H1 (cell line): ENCODE results near the gene SLX9. TPM values are rescaled to one million over a fixed set of nuclear protein-coding genes. Genes with fewer than 3 reads are reported as not detected.

Experiments
- CTCF ChIA-PET: fragments of 300-600 bp; sonication (Branson Sonifier 250); formaldehyde crosslinking; loops from one replicate; lab custom pipeline; 2021; ENCODE audit not compliant: partially characterized antibody; lab: Charles Lee
- POLR2A ChIA-PET: fragments of 300-600 bp; sonication (Branson Sonifier 250); formaldehyde crosslinking; loops from one replicate; lab custom pipeline; 2021; ENCODE audit warnings: inconsistent platforms; ENCODE audit not compliant: partially characterized antibody; lab: Charles Lee
- DNase-seq, 2 experiments: peaks; one replicate each; pipeline versions ENCODE4 v3.0.0 to v3.0.0-alpha.2; 2010 to 2022; ENCODE audit warnings: low spot score in 2 of 2, low read depth in 1 of 2, mixed read lengths in 1 of 2
- FAIRE-seq: peaks from 2 replicates; lab custom pipeline; 2011; peaks lifted over from hg19 to GRCh38; lab: Jason Lieb, UNC
- H2AFZ ChIP-seq: 2 replicates; pipeline ENCODE4 v1.8.1; 2012; ENCODE audit warnings: low read length, inconsistent platforms
- H2AK5ac ChIP-seq: 2 replicates; pipeline ENCODE4 v1.6.1; 2013; ENCODE audit warnings: low read depth, low read length
- H2BK120ac ChIP-seq: replicated peaks from 2 replicates; pipeline ENCODE3; 2013; ENCODE audit warnings: low read depth, low read length, inconsistent platforms
- H2BK12ac ChIP-seq: 2 replicates; pipeline ENCODE4 v1.6.1; 2013; ENCODE audit warnings: low read depth, low read length
- H2BK15ac ChIP-seq: 2 replicates; pipeline ENCODE4 v1.6.1; 2013; ENCODE audit warnings: low read length
- H2BK20ac ChIP-seq: 2 replicates; pipeline ENCODE4 v1.6.1; 2013; ENCODE audit warnings: low read length
- H2BK5ac ChIP-seq: 2 replicates; pipeline ENCODE4 v1.6.1; 2013; ENCODE audit warnings: low read depth, low read length
- H3K14ac ChIP-seq: 2 replicates; pipeline ENCODE4 v1.6.1; 2013; ENCODE audit warnings: inconsistent platforms; ENCODE audit not compliant: insufficient read length
- H3K18ac ChIP-seq: 2 replicates; pipeline ENCODE4 v1.6.1; 2013; ENCODE audit warnings: low read length; ENCODE audit errors: extremely low read depth
- H3K23ac ChIP-seq: 2 replicates; pipeline ENCODE4 v1.6.1; 2013; ENCODE audit warnings: inconsistent platforms; ENCODE audit not compliant: insufficient read length
- H3K23me2 ChIP-seq: 2 replicates; pipeline ENCODE4 v1.6.1; 2013; ENCODE audit warnings: low read depth, low read length
- H3K27ac ChIP-seq: 2 replicates; pipeline ENCODE4 v1.6.1; 2011; ENCODE audit warnings: low read depth, low read length, inconsistent platforms
- H3K27me3 ChIP-seq, 4 experiments: replicated peaks in 1 of 4; 1 replicate in 1 of 4; 2 replicates in 3 of 4; pipeline versions ENCODE4 v1.6.1 to v1.8.1; 2011 to 2013; ENCODE audit warnings: low read length in 3 of 4, mild to moderate bottlenecking in 3 of 4, inconsistent platforms in 2 of 4, mixed read lengths in 2 of 4, moderate library complexity in 1 of 4; ENCODE audit not compliant: control insufficient read depth in 3 of 4, insufficient read depth in 3 of 4; ENCODE audit errors: extremely low read depth in 1 of 4
- H3K36me3 ChIP-seq, 4 experiments: 2 replicates each; pipeline versions ENCODE4 v1.6.1 to v1.8.1; 2011 to 2013; ENCODE audit warnings: mild to moderate bottlenecking in 4 of 4, low read length in 3 of 4, moderate library complexity in 2 of 4, control low read depth in 1 of 4, inconsistent platforms in 1 of 4; ENCODE audit not compliant: insufficient read depth in 4 of 4, control insufficient read depth in 2 of 4
- H3K4ac ChIP-seq: replicated peaks from 2 replicates; pipeline ENCODE3; 2013; ENCODE audit warnings: low read length, low read depth, mixed read lengths, inconsistent platforms; ENCODE audit not compliant: insufficient read length
- H3K4me1 ChIP-seq, 4 experiments: replicated peaks in 1 of 4; 1 replicate in 1 of 4; 2 replicates in 3 of 4; pipeline versions ENCODE4 v1.6.1 to v1.8.1; 2011 to 2013; ENCODE audit warnings: low read length in 3 of 4, inconsistent platforms in 2 of 4, mixed read lengths in 1 of 4; ENCODE audit not compliant: insufficient read depth in 4 of 4, control insufficient read depth in 3 of 4
- H3K4me2 ChIP-seq, 2 experiments: 2 replicates each; pipeline versions ENCODE4 v1.6.1 to v1.8.1; 2011 to 2013; ENCODE audit warnings: low read depth in 2 of 2, low read length in 2 of 2, control low read depth in 1 of 2, inconsistent platforms in 1 of 2, mild to moderate bottlenecking in 1 of 2; ENCODE audit not compliant: insufficient read depth in 1 of 2
- H3K4me3 ChIP-seq, 4 experiments: fragments of 200-600, 300-600 bp in 1 of 4; sonication (generic), shearing (Covaris generic), sonication (Bioruptor Twin) in 1 of 4; 2 replicates each; pipeline versions ENCODE4 v1.5.1 to v1.8.1; 2011 to 2016; ENCODE audit warnings: low read length in 4 of 4, low read depth in 3 of 4, control low read depth in 2 of 4, inconsistent platforms in 2 of 4, mild to moderate bottlenecking in 2 of 4, mixed read lengths in 1 of 4, moderate library complexity in 1 of 4; ENCODE audit not compliant: insufficient read depth in 2 of 4; ENCODE audit errors: extremely low read depth in 1 of 4
- H3K56ac ChIP-seq: replicated peaks from 2 replicates; pipeline ENCODE3; 2013; ENCODE audit warnings: low read depth, mild to moderate bottlenecking, mixed read lengths, low read length, inconsistent platforms; ENCODE audit not compliant: insufficient read length
- H3K79me1 ChIP-seq: 2 replicates; pipeline ENCODE4 v1.6.1; 2013; ENCODE audit warnings: low read depth, low read length, control low read depth
- H3K79me2 ChIP-seq, 2 experiments: 2 replicates each; pipeline versions ENCODE4 v1.6.1 to v1.8.1; 2012 to 2013; ENCODE audit warnings: low read length in 2 of 2, mild to moderate bottlenecking in 2 of 2, inconsistent platforms in 1 of 2; ENCODE audit not compliant: insufficient read depth in 2 of 2, control insufficient read depth in 1 of 2
- H3K9ac ChIP-seq, 4 experiments: replicated peaks in 1 of 4; 1 replicate in 1 of 4; 2 replicates in 3 of 4; pipeline versions ENCODE4 v1.6.1 to v1.8.1; 2011 to 2013; ENCODE audit warnings: low read depth in 3 of 4, low read length in 3 of 4, control low read depth in 2 of 4, mild to moderate bottlenecking in 2 of 4, moderate library complexity in 2 of 4, inconsistent platforms in 1 of 4; ENCODE audit errors: extremely low read depth in 1 of 4
- H3K9me3 ChIP-seq, 2 experiments: 2 replicates each; pipeline versions ENCODE4 v1.6.1 to v1.8.1; 2012 to 2013; ENCODE audit warnings: mild to moderate bottlenecking in 2 of 2, moderate library complexity in 2 of 2, control low read depth in 1 of 2, inconsistent platforms in 1 of 2, low read depth in 1 of 2, low read length in 1 of 2, mixed read lengths in 1 of 2; ENCODE audit not compliant: insufficient read depth in 2 of 2
- H4K20me1 ChIP-seq, 2 experiments: replicated peaks in 1 of 2; 2 replicates each; pipeline versions ENCODE3 to v1.8.1; 2011 to 2013; ENCODE audit warnings: inconsistent platforms in 2 of 2, low read length in 2 of 2, mild to moderate bottlenecking in 1 of 2; ENCODE audit not compliant: insufficient read depth in 2 of 2, control insufficient read depth in 1 of 2
- H4K5ac ChIP-seq: 2 replicates; pipeline ENCODE4 v1.6.1; 2013; ENCODE audit warnings: low read length, low read depth, mixed read lengths, inconsistent platforms; ENCODE audit not compliant: insufficient read length
- H4K8ac ChIP-seq: 2 replicates; pipeline ENCODE4 v1.8.0; 2013; ENCODE audit warnings: mild to moderate bottlenecking, moderate library complexity, low read length, inconsistent platforms; ENCODE audit not compliant: insufficient read depth; ENCODE audit errors: extremely low read depth
- H4K91ac ChIP-seq: replicated peaks from 2 replicates; pipeline ENCODE3; 2013; ENCODE audit warnings: low read length, mixed read lengths, inconsistent platforms; ENCODE audit not compliant: insufficient read length
- E2F6 ChIP-seq: IDR thresholded peaks from 2 replicates; pipeline ENCODE4 v1.6.1; 2012; ENCODE audit warnings: inconsistent platforms
- EZH2 ChIP-seq: fragments of 200-600 bp; sonication (generic); IDR thresholded peaks from 2 replicates; pipeline ENCODE4 v1.7.1; 2012; ENCODE audit warnings: low read depth, mild to moderate bottlenecking, moderate library complexity, low read length, inconsistent platforms; ENCODE audit not compliant: severe bottlenecking
- FOSL1 ChIP-seq: IDR thresholded peaks from 2 replicates; pipeline ENCODE4 v1.6.1; 2011; ENCODE audit warnings: mild to moderate bottlenecking, low read depth, low read length, moderate library complexity; ENCODE audit not compliant: insufficient read depth
- SRF ChIP-seq: IDR thresholded peaks from 2 replicates; pipeline ENCODE4 v1.6.1; 2011; ENCODE audit warnings: mild to moderate bottlenecking, low read depth, low read length, moderate library complexity
- TAF1 ChIP-seq: IDR thresholded peaks from 2 replicates; pipeline ENCODE4 v1.6.1; 2011; ENCODE audit warnings: mild to moderate bottlenecking, low read depth, low read length
- ZNF274 ChIP-seq: IDR thresholded peaks from 2 replicates; pipeline ENCODE4 v1.7.0; 2012; ENCODE audit warnings: low read length, borderline replicate concordance; ENCODE audit errors: extremely low read depth
- WGBS, 2 experiments: shearing (Covaris generic) in 1 of 2; methylation state at CpG; one replicate each; pipeline versions ENCODE4 v1.1.6 to v1.1.7; 2013 to 2015; ENCODE audit warnings: low lambda C conversion rate in 2 of 2, mixed read lengths in 2 of 2, inconsistent platforms in 1 of 2, low coverage in 1 of 2, missing lambda C conversion rate in 1 of 2; ENCODE audit not compliant: insufficient replicate concordance in 2 of 2, insufficient coverage in 1 of 2, insufficient read length in 1 of 2; ENCODE audit errors: extremely low coverage in 1 of 2, missing lambda C conversion rate in 1 of 2; 5-methylcytosine and 5-hydroxymethylcytosine counted together
- polyA plus RNA-seq, 7 experiments: library from polyadenylated mRNA; depleted of rRNA in 3 of 7; stranded (reverse) in 5 of 7; unstranded in 2 of 7; fragments of >200 nt in 5 of 7; fragments of 200-250 nt in 2 of 7; gene quantifications; 1 replicate in 5 of 7; 2 replicates in 1 of 7; 4 replicates in 1 of 7; pipeline versions ENCODE4 v1.2.1 to v1.2.3, GENCODE V29; 2011 to 2013; ENCODE audit warnings: missing spikeins in 2 of 7, mixed read lengths in 2 of 7
- total RNA-seq: library from RNA; stranded (reverse); fragmentation: NEBNext Ultra II Directional; extraction: Animal tissue kit (Norgen Biotek cat#: 25700); gene quantifications from 2 replicates; pipeline ENCODE4 v1.2.1, GENCODE V29; 2021

Gene SLX9
- total and polyA plus RNA-seq, 2 of the 8 experiments (the other 6 are each of a cell fraction or from before 2014, with no cell fraction given), result 17.7 to 57.3 TPM

- ChIA-PET CTCF (interaction anchor here (0.6 to 9.6 kb wide), 6 partner anchors 9 to 968 kb away, joined by 3 to 101 read pairs (median 4); no protein-coding TSS in a partner anchor), POLR2A (interaction anchor here (0.8 to 1.9 kb wide), 3 partner anchors 8 to 183 kb away, joined by 3 to 6 read pairs (median 4); no protein-coding TSS in a partner anchor)
- Histone ChIP-seq H2BK15ac (no peak overlapping the region), H3K79me2 (peaks cover 30 to 74% of the 10 kb centered on the region in 2 experiments), H3K56ac (no peak overlapping the region), H4K8ac (no peak overlapping the region), H4K5ac (no peak overlapping the region), H2BK5ac (no peak overlapping the region), H2BK120ac (no peak overlapping the region), H3K9me3 (no peaks in the 10 kb centered on the region), H3K36me3 (peaks cover 9 to 21% (median 17%) of the 10 kb centered on the region in 4 experiments; a peak in 7 of 8 replicates), H3K4me3 (no peak overlapping the region), H3K4ac (no peak overlapping the region), H4K20me1 (peaks cover 30 to 42% of the 10 kb centered on the region in 2 experiments), H2AK5ac (no peak overlapping the region), H3K79me1 (peaks cover 23% of the 10 kb centered on the region), H3K23ac (no peak overlapping the region), H2BK12ac (no peak overlapping the region), H3K4me1 (peaks cover 0 to 6% (median 3%) of the 10 kb centered on the region in 4 experiments; a peak in 4 of 7 replicates), H3K4me2 (no peak overlapping the region), H3K27me3 (peaks cover 0 to 3% (median 0%) of the 10 kb centered on the region in 4 experiments; a peak in 1 of 7 replicates), H3K27ac (no peak overlapping the region), H3K9ac (no peak overlapping the region), H3K23me2 (no peaks in the 10 kb centered on the region), H4K91ac (no peak overlapping the region), H3K18ac (no peak overlapping the region), H3K14ac (no peak overlapping the region), H2BK20ac (no peak overlapping the region), H2AFZ (no peak overlapping the region)
- FAIRE-seq, result no peak
- TF ChIP-seq FOSL1, result no peak
- TF ChIP-seq ZNF274, result no peak
- no peak for TF ChIP-seq SRF
- no peak for TF ChIP-seq E2F6
- TF ChIP-seq EZH2, result no peak
- no peak for TF ChIP-seq TAF1
- WGBS, 2 experiments, result 90% methylated on average over 13 of the region's 15 CpGs; no CpG with 5 or more reads in 1 of the 2 experiments
- no peak for DNase-seq
Measured at GRCh38 chr21:44943005-44943685, 3.3 kb downstream of the SLX9 start.
